ENCODE measurements around the gene ELF4. TPM values are rescaled to one million over a fixed set of nuclear protein-coding genes. Genes with fewer than 3 reads are reported as not detected.

Gene ELF4
- total RNA-seq, 2 donors from 2014 or later: 1.6 to 3.6 TPM

GRCh38 chrX:130083107-130083490 is 27.2 kb downstream of the ELF4 start:
- WGBS, 2 donors: 48% methylated on average over 3 of the region's 7 CpGs; no CpG with 5 or more reads in 1 of the 2 donors
- intact Hi-C loops (cut with DNase I): loop anchor here (5.0 kb wide), 1 partner anchor 109 kb away; no protein-coding TSS in a partner anchor
- DNase-seq: no peak
- H3K27ac ChIP-seq: peak overlapping the region in 1 of 4 donors; percentile 32
- H3K4me1 ChIP-seq: no peaks in the 10 kb centered on the region
- no peak for ATAC-seq
- no peaks in the 10 kb centered on the region for H3K27me3 ChIP-seq
- no peak overlapping the region for H3K4me3 ChIP-seq
- H3K9me3 ChIP-seq: no peaks in the 10 kb centered on the region
- TF ChIP-seq POLR2A (IDR thresholded peaks at IDR 0.05) (no peak), CTCF (IDR thresholded peaks at IDR 0.05) (no peak)
- no peaks in the 10 kb centered on the region for H3K36me3 ChIP-seq (replicated peaks in 1 of 2; ENCODE audit: insufficient read depth in 1 of 2, low read depth in 2 of 2)

GRCh38 chrX:130082244-130083106 is 27.8 kb downstream of the ELF4 start:
- no peak overlapping the region for H3K4me3 ChIP-seq
- TF ChIP-seq POLR2A (IDR thresholded peaks at IDR 0.05) (no peak), CTCF (IDR thresholded peaks at IDR 0.05) (peak in 1 of 7 experiments; percentile 10)
- H3K9me3 ChIP-seq: no peaks in the 10 kb centered on the region
- H3K27me3 ChIP-seq: no peaks in the 10 kb centered on the region
- 0 to 47% methylated on average over 1 to 26 of the region's 28 CpGs for WGBS, 2 donors
- no peak for ATAC-seq
- peak in 1 of 4 donors; percentile 33 for DNase-seq
- no peaks in the 10 kb centered on the region for H3K4me1 ChIP-seq
- H3K36me3 ChIP-seq (replicated peaks in 1 of 2; ENCODE audit: insufficient read depth in 1 of 2, low read depth in 2 of 2): no peaks in the 10 kb centered on the region
- intact Hi-C loops (cut with DNase I): loop anchor here (5.0 kb wide), 1 partner anchor 110 kb away; no protein-coding TSS in a partner anchor
- H3K27ac ChIP-seq: peak overlapping the region in 1 of 4 donors; percentile 32

GRCh38 chrX:130081421-130082045 is 28.8 kb downstream of the ELF4 start:
- ATAC-seq: no peak
- no peak for TF ChIP-seq CTCF (IDR thresholded peaks at IDR 0.05)
- no peak for TF ChIP-seq POLR2A (IDR thresholded peaks at IDR 0.05)
- DNase-seq: no peak
- Histone ChIP-seq H3K27ac (no peak overlapping the region), H3K9me3 (no peaks in the 10 kb centered on the region), H3K27me3 (no peaks in the 10 kb centered on the region), H3K4me3 (no peak overlapping the region), H3K4me1 (no peaks in the 10 kb centered on the region), H3K36me3 (replicated peaks in 1 of 2; ENCODE audit: insufficient read depth in 1 of 2, low read depth in 2 of 2) (no peaks in the 10 kb centered on the region)
- intact Hi-C loops (cut with DNase I): loop anchor here (5.0 kb wide), 1 partner anchor 111 kb away; no protein-coding TSS in a partner anchor
- 54 to 65% methylated on average over 6 to 7 of the region's 12 CpGs for WGBS, 2 donors

DNA sequence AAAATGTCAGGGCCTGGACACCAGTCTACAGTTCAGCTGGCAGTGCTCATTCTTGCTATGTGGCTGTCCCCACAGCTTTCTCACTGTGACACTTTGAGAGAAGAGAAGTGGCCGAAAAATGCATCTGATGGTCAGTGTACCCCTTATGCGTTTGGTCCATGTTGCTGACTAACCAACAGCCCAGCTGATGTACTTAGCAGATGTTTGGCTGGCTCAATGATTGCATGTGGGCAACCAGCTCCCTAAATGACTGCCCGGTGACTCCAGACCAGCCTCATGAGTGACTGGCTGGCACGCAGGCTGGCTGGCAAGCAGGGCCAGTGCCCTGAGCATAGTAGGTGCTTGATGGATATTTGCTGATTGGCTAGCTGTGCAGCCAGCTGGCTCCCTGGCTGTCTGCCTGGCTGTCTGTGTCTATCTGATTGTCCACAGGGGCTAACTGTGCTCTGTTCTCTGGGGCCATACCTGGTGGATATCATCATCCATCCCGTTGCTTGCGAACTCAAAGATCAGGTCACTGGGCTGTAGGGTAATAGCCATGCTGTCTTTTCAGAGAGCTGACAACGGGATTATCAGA is 29.4 kb downstream of the ELF4 start:
- no peak overlapping the region for H3K4me3 ChIP-seq
- no peak overlapping the region for H3K27ac ChIP-seq
- no peaks in the 10 kb centered on the region for H3K36me3 ChIP-seq (replicated peaks in 1 of 2; ENCODE audit: insufficient read depth in 1 of 2, low read depth in 2 of 2)
- no peak for ATAC-seq
- TF ChIP-seq CTCF (IDR thresholded peaks at IDR 0.05) (no peak), POLR2A (IDR thresholded peaks at IDR 0.05) (no peak)
- H3K9me3 ChIP-seq: no peaks in the 10 kb centered on the region
- no peaks in the 10 kb centered on the region for H3K4me1 ChIP-seq
- DNase-seq: no peak
- H3K27me3 ChIP-seq: no peaks in the 10 kb centered on the region
- intact Hi-C loops (cut with DNase I): loop anchor here (5.0 kb wide), 1 partner anchor 111 kb away; no protein-coding TSS in a partner anchor
- WGBS, 2 donors: 81% methylated on average over 6 of the region's 7 CpGs; no CpG with 5 or more reads in 1 of the 2 donors

Measured in body of pancreas (tissue), 4 donors.